Measurements from ENCODE around the gene HMGCS2. TPM values are rescaled to one million over a fixed set of nuclear protein-coding genes. Genes with fewer than 3 reads are reported as not detected.
"Not testable (repeated sequence)": the region's sequence is repeated elsewhere in the genome, so short reads cannot be mapped to it uniquely, and the experiment has no call there.

Gene HMGCS2
- polyA plus RNA-seq, 3 donors from 2014 or later, result not detected

DNA sequence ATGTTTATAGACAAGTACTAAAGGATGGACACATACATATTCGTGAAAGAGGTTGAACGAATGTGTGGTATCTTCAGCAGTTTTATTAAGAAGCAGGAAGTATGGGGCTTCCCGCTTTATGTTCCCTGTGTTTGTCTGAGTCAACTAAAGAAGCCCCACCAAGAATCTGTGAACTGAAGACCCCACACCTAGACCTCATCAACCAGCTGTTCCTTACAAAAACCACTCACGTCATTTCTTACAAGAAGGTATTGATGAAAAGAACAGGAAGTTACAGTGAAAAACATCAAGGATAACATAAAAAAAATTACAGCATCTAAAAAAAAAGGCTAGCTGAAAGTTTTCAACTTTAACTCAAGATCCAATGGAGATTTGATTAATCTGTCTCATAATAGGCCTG, 30.3 kb upstream of the HMGCS2 start:
- H3K4me3 Mint-ChIP-seq, result no peak overlapping the region
- no peak overlapping the region for H3K27ac Mint-ChIP-seq
- H3K4me1 Mint-ChIP-seq, result no peaks in the 10 kb centered on the region
- DNase-seq, result no peak
- no peaks in the 10 kb centered on the region for H3K36me3 Mint-ChIP-seq
- peaks cover 0 to 4% (median 2%) of the 10 kb centered on the region in 3 donors for H3K27me3 Mint-ChIP-seq (ENCODE audit: low read depth in 3 of 3)
- no peaks in the 10 kb centered on the region for H3K9me3 Mint-ChIP-seq

DNA sequence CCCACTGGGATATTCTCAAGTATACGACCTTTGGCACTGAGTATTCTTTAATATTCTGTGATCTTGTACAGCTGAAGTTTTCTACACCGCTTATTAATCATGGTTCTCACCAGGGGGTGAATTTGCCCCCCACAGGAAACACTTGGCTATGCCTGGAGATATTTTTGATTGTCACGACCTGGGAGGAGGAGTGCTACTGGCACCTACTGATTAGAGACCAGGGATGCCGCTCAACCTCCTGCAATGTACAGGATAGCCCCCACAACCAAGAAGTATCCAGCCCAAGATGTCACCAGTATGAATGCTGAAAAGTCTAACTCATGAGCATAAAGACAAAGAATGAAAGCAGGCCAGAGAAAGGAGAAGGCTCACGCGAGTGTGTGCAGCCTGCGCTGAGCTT, 28.9 kb upstream of the HMGCS2 start:
- Mint-ChIP-seq H3K4me3 (no peak overlapping the region), H3K27ac (no peak overlapping the region), H3K9me3 (no peaks in the 10 kb centered on the region), H3K27me3 (ENCODE audit: low read depth in 3 of 3) (peaks cover 0 to 4% (median 0%) of the 10 kb centered on the region in 3 donors), H3K36me3 (no peaks in the 10 kb centered on the region), H3K4me1 (no peaks in the 10 kb centered on the region)
- DNase-seq, result no peak

- peaks cover 0 to 5% (median 0%) of the 10 kb centered on the region in 3 donors for H3K27me3 Mint-ChIP-seq (ENCODE audit: low read depth in 3 of 3)
- no peak overlapping the region for H3K27ac Mint-ChIP-seq
- no peak for DNase-seq
- H3K4me1 Mint-ChIP-seq, result no peaks in the 10 kb centered on the region
- H3K4me3 Mint-ChIP-seq, result no peak overlapping the region
- H3K9me3 Mint-ChIP-seq, result no peaks in the 10 kb centered on the region
- no peaks in the 10 kb centered on the region for H3K36me3 Mint-ChIP-seq
These were observed 28.5 kb upstream of the HMGCS2 start for GRCh38 chr1:119797162-119797561.

DNA sequence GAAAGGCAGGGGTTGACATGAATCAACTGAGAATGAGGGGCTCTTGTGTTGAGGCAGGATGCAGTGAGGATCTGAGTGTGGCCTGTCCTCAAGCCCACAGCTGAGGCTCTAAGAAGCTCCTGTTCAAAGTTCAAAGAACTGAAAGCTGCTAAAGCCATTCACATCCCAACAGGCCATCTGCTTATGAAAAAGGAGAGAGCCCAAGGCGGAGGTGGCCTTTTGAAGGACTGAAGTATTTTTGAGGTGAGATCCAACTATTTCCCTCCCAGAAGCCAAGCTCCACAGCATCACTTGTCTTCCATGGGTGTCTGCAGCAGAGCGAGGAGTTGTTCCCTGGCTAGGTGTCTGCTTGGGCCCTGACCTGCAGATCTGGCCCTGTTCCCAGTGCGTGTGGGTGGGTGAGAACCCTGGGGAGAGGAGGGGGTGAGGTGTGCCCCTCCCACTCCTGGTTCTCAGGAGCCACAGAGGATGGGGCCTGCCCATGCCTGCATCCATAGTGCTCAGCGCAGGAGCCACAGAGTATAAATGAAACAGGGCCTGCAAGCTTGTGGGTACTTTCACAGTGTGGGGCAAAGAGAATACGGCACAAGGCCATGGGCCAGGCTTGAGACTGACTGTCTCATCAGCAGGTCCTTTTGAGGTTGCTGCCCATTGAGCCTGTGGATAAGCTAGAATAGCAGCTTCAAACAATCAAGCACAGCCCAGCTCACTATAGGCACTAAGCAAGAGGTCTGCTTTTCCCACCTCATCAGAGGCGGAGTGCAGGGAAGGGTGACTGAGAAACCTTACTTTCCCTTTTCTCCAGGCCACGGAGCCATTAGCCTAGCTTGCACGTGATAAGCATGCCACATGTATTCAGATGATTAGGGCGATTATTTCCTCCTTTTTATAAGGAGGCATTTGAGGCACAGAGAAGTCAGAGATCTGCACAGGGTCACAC, 26.8 kb upstream of the HMGCS2 start:
- Mint-ChIP-seq H3K9me3 (no peaks in the 10 kb centered on the region), H3K27ac (no peak overlapping the region), H3K4me3 (no peak overlapping the region), H3K4me1 (no peaks in the 10 kb centered on the region), H3K27me3 (ENCODE audit: low read depth in 3 of 3) (peaks cover 0 to 5% (median 4%) of the 10 kb centered on the region in 3 donors), H3K36me3 (no peaks in the 10 kb centered on the region)
- DNase-seq, result no peak

DNA sequence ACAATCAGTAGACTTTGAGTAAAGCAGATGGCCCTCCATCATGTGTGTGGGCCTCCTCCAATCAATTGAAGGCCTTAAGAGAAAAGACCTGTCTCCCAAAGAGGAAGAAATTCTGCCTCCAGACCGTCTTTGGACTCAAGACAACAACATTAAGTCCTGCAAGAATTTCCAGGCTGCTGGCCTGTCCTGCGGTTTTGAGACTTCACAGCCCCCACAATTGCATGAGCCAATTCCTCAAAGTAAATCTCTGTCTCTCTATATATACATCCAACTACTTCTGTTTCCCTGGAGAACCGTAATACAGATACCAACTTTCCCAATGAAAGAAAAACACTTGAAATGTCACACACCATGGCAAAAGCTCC, 26.2 kb upstream of the HMGCS2 start:
- Mint-ChIP-seq H3K4me1 (no peaks in the 10 kb centered on the region), H3K36me3 (no peaks in the 10 kb centered on the region), H3K4me3 (no peak overlapping the region), H3K27me3 (ENCODE audit: low read depth in 3 of 3) (peaks cover 0 to 5% (median 4%) of the 10 kb centered on the region in 3 donors), H3K27ac (no peak overlapping the region), H3K9me3 (no peaks in the 10 kb centered on the region)
- DNase-seq, result no peak

DNA sequence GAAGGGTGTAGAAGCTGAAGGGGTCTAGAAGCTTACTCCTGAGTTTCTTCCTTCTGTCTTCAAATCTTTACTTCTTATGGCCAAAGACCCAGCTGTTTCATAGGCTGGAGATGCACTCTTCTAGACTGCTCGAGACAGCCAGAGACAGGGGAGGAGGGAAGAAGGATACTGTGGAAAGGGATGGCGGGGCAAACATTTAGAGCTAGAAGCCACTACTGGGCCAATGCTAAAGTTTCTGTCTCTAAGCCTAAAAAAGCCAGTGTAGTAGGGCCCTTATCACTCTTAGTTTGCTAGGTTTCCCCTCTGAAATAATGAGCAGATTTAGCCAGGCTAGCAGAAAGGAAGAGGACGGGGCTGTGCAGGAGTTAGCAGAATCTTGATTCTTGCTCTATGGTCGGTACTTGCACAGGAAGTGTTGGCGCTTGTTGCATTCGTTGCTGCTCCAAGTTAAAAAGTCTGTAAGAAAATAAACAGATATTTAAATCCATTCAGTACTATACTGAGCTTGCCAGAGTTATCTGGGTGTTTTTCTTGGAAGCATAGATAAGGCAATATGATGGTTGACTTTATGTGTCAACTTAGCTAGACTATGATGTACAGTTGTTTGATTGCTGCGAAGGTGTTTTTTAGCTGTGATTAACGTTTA, 25.6 kb upstream of the HMGCS2 start:
- Mint-ChIP-seq H3K27ac (no peak overlapping the region), H3K27me3 (ENCODE audit: low read depth in 3 of 3) (peaks cover 0 to 10% (median 5%) of the 10 kb centered on the region in 3 donors), H3K4me1 (no peaks in the 10 kb centered on the region), H3K4me3 (no peak overlapping the region), H3K9me3 (peaks cover 0 to 1% (median 0%) of the 10 kb centered on the region in 6 donors), H3K36me3 (no peaks in the 10 kb centered on the region)
- DNase-seq, result no peak

DNA sequence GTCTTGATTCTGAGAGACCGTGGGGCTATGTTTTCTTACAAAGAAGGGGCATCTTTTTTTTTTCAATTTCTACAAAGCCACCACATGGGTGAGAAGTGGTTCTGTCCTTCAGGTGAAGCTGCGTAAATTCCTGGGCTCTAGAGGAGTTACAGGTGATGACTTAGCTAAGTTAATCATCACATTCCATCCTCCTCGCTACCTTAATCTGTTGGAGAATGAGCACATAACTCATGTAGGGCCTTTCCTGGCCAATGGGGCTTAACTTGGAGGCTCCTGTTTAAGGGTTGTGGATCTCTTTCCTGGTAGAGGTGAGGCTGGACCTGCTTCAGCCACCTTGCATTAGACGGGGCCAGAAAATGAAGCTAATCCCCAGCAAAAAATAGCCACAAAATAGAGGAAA, 22.7 kb upstream of the HMGCS2 start:
- peaks cover 0 to 3% (median 0%) of the 10 kb centered on the region in 6 donors for H3K9me3 Mint-ChIP-seq
- no peak overlapping the region for H3K27ac Mint-ChIP-seq
- H3K4me3 Mint-ChIP-seq, result no peak overlapping the region

GRCh38 chr1:119790451-119791198, 21.9 kb upstream of the HMGCS2 start:
- H3K27me3 Mint-ChIP-seq (ENCODE audit: low read depth in 3 of 3), result peaks cover 0 to 10% (median 5%) of the 10 kb centered on the region in 3 donors
- no peaks in the 10 kb centered on the region for H3K36me3 Mint-ChIP-seq
- no peak overlapping the region for H3K27ac Mint-ChIP-seq
- DNase-seq, result no peak
- no peaks in the 10 kb centered on the region for H3K4me1 Mint-ChIP-seq
- peaks cover 0 to 3% (median 0%) of the 10 kb centered on the region in 6 donors for H3K9me3 Mint-ChIP-seq
- no peak overlapping the region for H3K4me3 Mint-ChIP-seq

More for the DNA sequence above, 22.7 kb upstream of the HMGCS2 start:
- Mint-ChIP-seq H3K36me3 (no peaks in the 10 kb centered on the region), H3K4me1 (no peaks in the 10 kb centered on the region), H3K27me3 (ENCODE audit: low read depth in 3 of 3) (peaks cover 0 to 10% (median 5%) of the 10 kb centered on the region in 3 donors)
- no peak for DNase-seq

DNA sequence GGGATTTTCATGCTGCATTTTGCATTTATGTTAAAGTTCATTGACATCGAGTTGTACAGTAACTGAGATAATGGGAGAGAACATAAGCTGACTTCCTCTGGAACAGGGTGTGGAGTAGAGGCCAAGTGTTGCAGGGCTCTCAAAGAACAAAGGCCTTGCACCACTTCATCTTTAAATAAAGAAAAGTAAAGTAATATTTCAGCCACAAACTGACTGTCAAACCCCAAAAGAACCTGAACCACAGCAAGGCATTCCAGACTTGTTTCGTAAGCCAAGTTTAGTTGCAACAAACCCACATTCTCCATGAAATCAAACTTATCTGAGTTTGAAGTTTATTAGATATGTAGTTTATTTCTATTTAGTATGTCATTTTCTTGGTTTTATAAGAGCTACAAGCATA, 19.1 kb upstream of the HMGCS2 start:
- H3K27ac Mint-ChIP-seq, result no peak overlapping the region
- H3K9me3 Mint-ChIP-seq, result peaks cover 0 to 3% (median 0%) of the 10 kb centered on the region in 6 donors
- DNase-seq, result no peak
- no peak overlapping the region for H3K4me3 Mint-ChIP-seq
- H3K27me3 Mint-ChIP-seq (ENCODE audit: low read depth in 3 of 3), result peaks cover 0 to 13% (median 5%) of the 10 kb centered on the region in 3 donors
- no peaks in the 10 kb centered on the region for H3K36me3 Mint-ChIP-seq
- no peaks in the 10 kb centered on the region for H3K4me1 Mint-ChIP-seq

- not testable (repeated sequence) for H3K9me3 Mint-ChIP-seq, H3K36me3 Mint-ChIP-seq, H3K4me3 Mint-ChIP-seq, DNase-seq, H3K27ac Mint-ChIP-seq, H3K4me1 Mint-ChIP-seq
- H3K27me3 Mint-ChIP-seq (ENCODE audit: low read depth in 3 of 3), result peaks cover 2 to 13% (median 5%) of the 10 kb centered on the region in 3 donors
These were observed 17.9 kb upstream of the HMGCS2 start for GRCh38 chr1:119786473-119787050.

DNA sequence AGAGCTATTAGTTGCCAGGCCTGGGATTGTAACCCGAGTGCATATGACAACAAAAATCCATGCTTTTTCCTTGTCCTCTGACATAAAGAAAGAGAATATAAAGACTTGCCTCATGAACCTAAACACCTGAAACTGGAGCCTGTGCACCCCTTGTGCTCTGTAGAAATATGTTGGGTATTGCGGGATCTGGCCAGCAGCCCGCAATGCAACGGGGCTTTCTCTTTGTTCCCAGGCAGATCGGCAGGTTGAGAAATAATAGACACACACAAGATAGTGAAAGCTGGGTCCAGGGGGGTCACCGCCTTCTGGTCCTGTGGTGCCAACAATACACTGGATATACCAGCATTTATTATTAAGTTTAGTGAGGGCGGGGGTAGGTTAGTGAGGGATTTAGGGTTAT, 17.3 kb upstream of the HMGCS2 start:
- DNase-seq, H3K4me3 Mint-ChIP-seq, H3K9me3 Mint-ChIP-seq, H3K36me3 Mint-ChIP-seq, H3K4me1 Mint-ChIP-seq, H3K27ac Mint-ChIP-seq: not testable (repeated sequence)
- peaks cover 2 to 13% (median 5%) of the 10 kb centered on the region in 3 donors for H3K27me3 Mint-ChIP-seq (ENCODE audit: low read depth in 3 of 3)

- H3K27ac Mint-ChIP-seq, result no peak overlapping the region
- DNase-seq, result no peak
- no peaks in the 10 kb centered on the region for H3K4me1 Mint-ChIP-seq
- H3K36me3 Mint-ChIP-seq, result no peaks in the 10 kb centered on the region
- H3K9me3 Mint-ChIP-seq, result peaks cover 0 to 1% (median 0%) of the 10 kb centered on the region in 6 donors
- peaks cover 2 to 7% (median 4%) of the 10 kb centered on the region in 3 donors for H3K27me3 Mint-ChIP-seq (ENCODE audit: low read depth in 3 of 3)
- no peak overlapping the region for H3K4me3 Mint-ChIP-seq
These were observed 15.6 kb upstream of the HMGCS2 start for GRCh38 chr1:119784191-119784781.

Data from immature natural killer cell (primary cell).